T-cell (primary cell): ENCODE data around the gene TSC22D3. TPM values are rescaled to one million over a fixed set of nuclear protein-coding genes. Genes with fewer than 3 reads are reported as not detected.

Experiments
- ATAC-seq, 4 experiments: fragments of 200-7000 bp in 3 of 4; fragments of 150-1000 bp in 1 of 4; cut with Tn5 transposase; replicated peaks in 1 of 4; 1 replicate in 3 of 4; 2 replicates in 1 of 4; pipeline ENCODE4 v1.10.0; 2021; ENCODE audit warnings: moderate library complexity in 3 of 4, mild to moderate bottlenecking in 2 of 4, moderate number of reproducible peaks in 1 of 4
- CTCF ChIA-PET, 2 donors: fragments of 300-600 bp; sonication (Branson Sonifier 250); formaldehyde crosslinking; loops; one replicate each; lab custom pipeline; 2022; ENCODE audit warnings: antibody characterized with exemption in 2 of 2; lab: Charles Lee
- POLR2A ChIA-PET, 2 donors: fragments of 300-600 bp; sonication (Branson Sonifier 250); formaldehyde crosslinking; loops; one replicate each; lab custom pipeline; 2022; ENCODE audit warnings: antibody characterized with exemption in 2 of 2; lab: Charles Lee
- DNase-seq, 35 experiments: peaks; one replicate each; pipeline versions ENCODE4 v3.0.0 to v3.0.0-alpha.2; 2013 to 2023
- H3K27ac ChIP-seq: one replicate; pipeline ENCODE4 v1.5.1; 2013; ENCODE audit warnings: low read length
- H3K27me3 ChIP-seq, 2 experiments: replicated peaks in 1 of 2; 1 replicate in 1 of 2; 2 replicates in 1 of 2; pipeline versions ENCODE4 v1.6.1 to v1.7.0; 2013; ENCODE audit warnings: low read length in 1 of 2, mixed read lengths in 1 of 2; ENCODE audit not compliant: control insufficient read depth in 2 of 2, insufficient read depth in 2 of 2; ENCODE audit errors: extremely low read depth in 1 of 2
- H3K36me3 ChIP-seq, 2 donors: 1 replicate in 1 of 2; 2 replicates in 1 of 2; pipeline versions ENCODE4 v1.6.1 to v1.7.0; 2013; ENCODE audit warnings: low read length in 1 of 2; ENCODE audit not compliant: control insufficient read depth in 2 of 2, insufficient read depth in 1 of 2; ENCODE audit errors: extremely low read depth in 1 of 2
- H3K4me1 ChIP-seq, 2 experiments: 1 replicate in 1 of 2; 2 replicates in 1 of 2; pipeline versions ENCODE4 v1.6.1 to v1.7.0; 2013; ENCODE audit warnings: low read length in 2 of 2, mixed read lengths in 1 of 2; ENCODE audit not compliant: insufficient read depth in 2 of 2, control insufficient read depth in 1 of 2; ENCODE audit errors: extremely low read depth in 1 of 2
- H3K4me3 ChIP-seq, 2 donors: 1 replicate in 1 of 2; 2 replicates in 1 of 2; pipeline versions ENCODE4 v1.5.1 to v1.7.0; 2013; ENCODE audit warnings: mild to moderate bottlenecking in 2 of 2, low read length in 1 of 2, moderate library complexity in 1 of 2; ENCODE audit not compliant: control insufficient read depth in 1 of 2; ENCODE audit errors: extremely low read depth in 1 of 2
- H3K9me3 ChIP-seq: 2 replicates; pipeline ENCODE4 v1.7.0; 2013
- H3K27ac Mint-ChIP-seq, 2 donors: one replicate each; pipeline ENCODE4 v1.8.0; 2020 to 2021; ENCODE audit warnings: mild to moderate bottlenecking in 2 of 2, mixed read lengths in 2 of 2
- H3K27me3 Mint-ChIP-seq, 2 donors: one replicate each; pipeline ENCODE4 v1.8.0; 2021 to 2022; ENCODE audit warnings: mixed read lengths in 2 of 2
- H3K36me3 Mint-ChIP-seq: one replicate; pipeline ENCODE4 v1.8.0; 2021; ENCODE audit warnings: mixed read lengths
- H3K4me1 Mint-ChIP-seq, 3 donors: one replicate each; pipeline ENCODE4 v1.8.0; 2020 to 2022; ENCODE audit warnings: mixed read lengths in 3 of 3, mild to moderate bottlenecking in 1 of 3
- H3K4me3 Mint-ChIP-seq, 3 donors: one replicate each; pipeline ENCODE4 v1.8.0; 2020 to 2022; ENCODE audit warnings: mild to moderate bottlenecking in 3 of 3, mixed read lengths in 3 of 3, moderate library complexity in 3 of 3
- H3K9me3 Mint-ChIP-seq, 3 donors: one replicate each; pipeline ENCODE4 v1.8.0; 2020 to 2022; ENCODE audit warnings: mixed read lengths in 3 of 3
- WGBS: methylation state at CpG from one replicate; pipeline ENCODE4 v1.1.5; 2013; ENCODE audit warnings: missing lambda C conversion rate; ENCODE audit not compliant: insufficient coverage; 5-methylcytosine and 5-hydroxymethylcytosine counted together
- total RNA-seq, 35 experiments: library from RNA in 6 of 35; stranded (reverse) in 6 of 35; fragments of 120-200 nt in 1 of 35; gene quantifications; one replicate each; pipeline versions ENCODE4 v1.2.1 to v1.2.4 and lab custom pipeline; 2013 to 2026

Gene TSC22D3
- total RNA-seq, 5 donors from 2014 or later (not counting 1 experiment from before 2014, with no cell fraction given): 202 to 2,593 (median 248) TPM

DNA sequence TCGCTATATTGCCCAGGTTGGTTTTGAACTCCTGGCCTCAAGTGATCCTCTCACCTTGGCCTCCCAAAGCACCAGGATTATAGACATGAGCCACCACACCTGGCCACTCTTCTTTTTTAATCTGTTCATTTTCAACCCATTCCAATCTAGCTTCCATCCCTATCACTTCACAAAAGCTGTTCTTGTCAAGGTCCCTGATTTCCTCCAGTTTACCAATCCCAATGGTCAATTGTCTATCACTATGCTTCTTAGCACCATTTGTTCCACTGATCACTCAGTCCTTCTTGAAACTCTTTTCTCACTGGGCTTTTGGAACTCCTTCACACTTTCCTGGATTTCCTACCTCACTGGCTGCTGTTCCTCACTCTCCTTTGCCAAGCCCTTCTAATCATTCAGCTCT is 108.7 kb downstream of the TSC22D3 start:
- Mint-ChIP-seq H3K36me3 (no peaks in the 10 kb centered on the region), H3K9me3 (no peaks in the 10 kb centered on the region), H3K27me3 (peaks cover 0 to 13% of the 10 kb centered on the region in 2 donors), H3K27ac (no peak overlapping the region), H3K4me1 (peaks cover 20 to 35% (median 28%) of the 10 kb centered on the region in 3 donors), H3K4me3 (no peak overlapping the region)
- ChIA-PET CTCF (interaction anchor here in 1 of 2 donors (1.0 kb wide), 1 partner anchor 9 kb away, joined by 4 read pairs; no protein-coding TSS in a partner anchor), POLR2A (no interaction called here)
- Histone ChIP-seq H3K27me3 (no peaks in the 10 kb centered on the region), H3K36me3 (no peaks in the 10 kb centered on the region), H3K27ac (no peak overlapping the region), H3K4me1 (peaks cover 3 to 9% of the 10 kb centered on the region in 2 experiments), H3K9me3 (no peaks in the 10 kb centered on the region), H3K4me3 (no peak overlapping the region)
- no CpG with 5 or more reads among the region's 1 CpG for WGBS
- no peak for ATAC-seq
- DNase-seq: no peak

Other genes starting within 250 kb of the TSC22D3 start
- 10 to 100 TPM; 57.9 to 74.0 (median 60.7) TPM for gene PRPS1, start 147.3 kb downstream of the TSC22D3 start, total RNA-seq
- gene NCBP2L, start 1.9 kb upstream of the TSC22D3 start, total RNA-seq: not detected
- gene MID2, start 50.1 kb upstream of the TSC22D3 start, total RNA-seq: 10 to 100 TPM; 14.9 to 21.1 (median 16.0) TPM
- gene TEX13B, start 206.6 kb upstream of the TSC22D3 start, total RNA-seq: not detected